HepG2 (cell line): Measurements from ENCODE around the gene TTC6. TPM values are rescaled to one million over a fixed set of nuclear protein-coding genes. Genes with fewer than 3 reads are reported as not detected.
A peak's percentile ranks its signal among the peaks of the same experiment; 100 is the strongest.

Experiments
- ATF7 ChIP-seq, 2 experiments: fragments of 450-650 bp in 1 of 2; sonication (generic) in 1 of 2; formaldehyde crosslinking in 1 of 2; IDR thresholded peaks; 2 replicates each; pipeline versions ENCODE4 v1.4.0 to v1.6.1; 2016 to 2020; ENCODE audit warnings: antibody characterized with exemption in 1 of 2, mild to moderate bottlenecking in 1 of 2, missing genetic modification reagents in 1 of 2
- CCDC6 ChIP-seq: sonication (generic); formaldehyde crosslinking; IDR thresholded peaks from 2 replicates; pipeline ENCODE4 v1.8.1; 2022; ENCODE audit warnings: mild to moderate bottlenecking, missing genetic modification reagents, moderate library complexity
- CHD4 ChIP-seq: fragments of 200-600 bp; sonication (generic); IDR thresholded peaks from 2 replicates; pipeline ENCODE4 v1.7.0; 2017; ENCODE audit warnings: mild to moderate bottlenecking, low read length, borderline replicate concordance
- ELK4 ChIP-seq: sonication (generic); formaldehyde crosslinking; IDR thresholded peaks from 2 replicates; pipeline ENCODE4 v1.9.0; 2021; ENCODE audit warnings: missing genetic modification reagents, borderline replicate concordance
- MLLT10 ChIP-seq: sonication (generic); formaldehyde crosslinking; IDR thresholded peaks from 2 replicates; pipeline ENCODE4 v1.4.0; 2020; ENCODE audit warnings: missing genetic modification reagents
- NR2F2 ChIP-seq: IDR thresholded peaks from 2 replicates; pipeline ENCODE4 v1.6.1; 2012; ENCODE audit warnings: low read depth, inconsistent platforms, borderline replicate concordance
- PLRG1 ChIP-seq: fragments of 450-650 bp; conservative IDR thresholded peaks from 2 replicates; pipeline ENCODE4 v1.6.1; 2016
- SMC3 ChIP-seq: IDR thresholded peaks from 2 replicates; pipeline ENCODE4 v1.6.1; 2011; ENCODE audit warnings: low read length, improper control_type of control experiment
- SOX5 ChIP-seq: IDR thresholded peaks from 2 replicates; pipeline ENCODE4 v1.6.1; 2016; ENCODE audit warnings: borderline replicate concordance
- SP4 ChIP-seq: sonication (generic); formaldehyde crosslinking; IDR thresholded peaks from 2 replicates; pipeline ENCODE4 v1.8.1; 2023; ENCODE audit warnings: mild to moderate bottlenecking, missing genetic modification reagents
- TBX3 ChIP-seq: fragments of 450-650 bp; IDR thresholded peaks from 2 replicates; pipeline ENCODE4 v1.6.1; 2017; ENCODE audit warnings: antibody characterized with exemption, mild to moderate bottlenecking, inconsistent platforms, borderline replicate concordance
- TRIM22 ChIP-seq: fragments of 450-650 bp; IDR thresholded peaks from 2 replicates; pipeline ENCODE4 v1.6.1; 2017
- YEATS4 ChIP-seq: sonication (generic); formaldehyde crosslinking; IDR thresholded peaks from 2 replicates; pipeline ENCODE4 v1.4.0; 2020; ENCODE audit warnings: missing genetic modification reagents, borderline replicate concordance
- ZBTB34 ChIP-seq: sonication (generic); formaldehyde crosslinking; IDR thresholded peaks from 2 replicates; pipeline ENCODE4 v1.8.0; 2022; ENCODE audit warnings: mild to moderate bottlenecking, missing genetic modification reagents
- ZBTB44 ChIP-seq: sonication (generic); formaldehyde crosslinking; IDR thresholded peaks from 2 replicates; pipeline ENCODE4 v1.4.0; 2020; ENCODE audit warnings: missing genetic modification reagents
- ZBTB8A ChIP-seq: sonication (generic); formaldehyde crosslinking; IDR thresholded peaks from 2 replicates; pipeline ENCODE4 v1.4.0; 2020; ENCODE audit warnings: mild to moderate bottlenecking, low read depth, missing genetic modification reagents, borderline replicate concordance
- ZFX ChIP-seq: sonication (generic); formaldehyde crosslinking; IDR thresholded peaks from 2 replicates; pipeline ENCODE4 v1.4.0; 2020; ENCODE audit warnings: mild to moderate bottlenecking, low read depth, missing genetic modification reagents, moderate library complexity
- ZFYVE20 ChIP-seq: sonication (generic); formaldehyde crosslinking; IDR thresholded peaks from 2 replicates; pipeline ENCODE4 v1.8.0; 2023; ENCODE audit warnings: low read depth, mild to moderate bottlenecking, moderate library complexity, missing genetic modification reagents, borderline replicate concordance
- ZNF430 ChIP-seq: sonication (generic); formaldehyde crosslinking; IDR thresholded peaks from 2 replicates; pipeline ENCODE4 v1.9.0; 2021; ENCODE audit warnings: mild to moderate bottlenecking, missing genetic modification reagents
- ZNF441 ChIP-seq: sonication (generic); formaldehyde crosslinking; IDR thresholded peaks from 2 replicates; pipeline ENCODE4 v1.7.0; 2021; ENCODE audit warnings: missing genetic modification reagents, borderline replicate concordance
- ZNF589 ChIP-seq: sonication (generic); formaldehyde crosslinking; conservative IDR thresholded peaks from 2 replicates; pipeline ENCODE4 v1.8.0; 2022; ENCODE audit warnings: mild to moderate bottlenecking, moderate library complexity, missing genetic modification reagents
- polyA plus RNA-seq, 8 experiments: library from polyadenylated mRNA; depleted of rRNA in 3 of 8; stranded (reverse) in 7 of 8; unstranded in 1 of 8; fragments of >200 nt; fragmentation: Illumina TruSeq in 4 of 8; extraction: Trizol in 4 of 8; gene quantifications; 2 replicates each; pipeline versions ENCODE4 v1.2.1 to v1.2.3, GENCODE V29; 2011 to 2016; ENCODE audit warnings: low read depth in 4 of 8, missing spikeins in 1 of 8, mixed read lengths in 1 of 8; ENCODE audit not compliant: insufficient read depth in 1 of 8
- total RNA-seq, 5 experiments: library from RNA; depleted of rRNA; stranded (reverse); fragments of >200 nt; fragmentation: Illumina TruSeq; extraction: Trizol; gene quantifications; 2 replicates each; pipeline ENCODE4 v1.2.3, GENCODE V29; 2016; ENCODE audit warnings: low read depth in 1 of 5

Gene TTC6
- total and polyA plus RNA-seq, 2 of the 13 experiments (the other 11 are each of a cell fraction or from before 2014, with no cell fraction given) = 9.3 to 27.4 TPM

GRCh38 chr14:37602605-37603453 is 7.4 kb downstream of the TTC6 start (continued):
- TF ChIP-seq ELK4 (CRISPR knock-in tag) = no peak
- TF ChIP-seq NR2F2 = no peak
- TF ChIP-seq CHD4 = no peak; the same call in none of the 2 replicates
- peak; percentile 45; the same call in 1 of the 2 replicates for TF ChIP-seq SMC3
- TF ChIP-seq TBX3 = no peak
- no peak for TF ChIP-seq ZFYVE20 (CRISPR knock-in tag)
- TF ChIP-seq MLLT10 (CRISPR knock-in tag) = peak; percentile 65; the same call in 1 of the 2 replicates
- TF ChIP-seq ZFX (CRISPR knock-in tag) = peak; percentile 13; the same call in 1 of the 2 replicates
- TF ChIP-seq ZNF430 (CRISPR knock-in tag) = peak; percentile 85; the same call in 1 of the 2 replicates
- TF ChIP-seq ATF7 (IDR thresholded peaks at IDR 0.05) = no peak
- 0 out of 2 replicates have a peak, but pooled peaks have one; percentile 19 for TF ChIP-seq ATF7 (CRISPR knock-in tag; IDR thresholded peaks at IDR 0.05)
- peak; percentile 86; the same call in 1 of the 2 replicates for TF ChIP-seq SOX5 (CRISPR knock-in tag)
- TF ChIP-seq ZBTB34 (CRISPR knock-in tag) = peak; percentile 73
- TF ChIP-seq SP4 (CRISPR knock-in tag) = peak; percentile 82
- TF ChIP-seq ZNF441 (CRISPR knock-in tag) = no peak
- no peak; the same call in 1 of the 2 replicates for TF ChIP-seq ZBTB44 (CRISPR knock-in tag)
- no peak for TF ChIP-seq CCDC6 (CRISPR knock-in tag)
- no peak for TF ChIP-seq ZNF589
- TF ChIP-seq PLRG1 = no peak
- no peak for TF ChIP-seq TRIM22
- TF ChIP-seq ZBTB8A (CRISPR knock-in tag) = no peak
- peak; percentile 77 for TF ChIP-seq YEATS4 (CRISPR knock-in tag)
